Bronchial epithelial cell (primary cell): ENCODE data around the gene THADA. TPM values are rescaled to one million over a fixed set of nuclear protein-coding genes. Genes with fewer than 3 reads are reported as not detected.

ENCODE experiments used
- DNase-seq: peaks from one replicate; pipeline ENCODE4 v3.0.0-alpha.2; 2010; ENCODE audit warnings: low read depth
- FAIRE-seq: peaks from 2 replicates; lab custom pipeline; 2011; peaks lifted over from hg19 to GRCh38; lab: Jason Lieb, UNC
- H3K27me3 ChIP-seq: 2 replicates; pipeline ENCODE4 v1.5.1; 2011; ENCODE audit warnings: low read length; ENCODE audit not compliant: control insufficient read depth, insufficient read depth
- H3K36me3 ChIP-seq: 2 replicates; pipeline ENCODE4 v1.5.1; 2011; ENCODE audit warnings: low read length; ENCODE audit not compliant: control insufficient read depth, insufficient read depth
- H3K4me3 ChIP-seq: 2 replicates; pipeline ENCODE4 v1.5.1; 2011; ENCODE audit warnings: mild to moderate bottlenecking, low read depth, low read length, control low read depth
- CTCF ChIP-seq: IDR thresholded peaks from 2 replicates; pipeline ENCODE4 v1.5.1; 2011; ENCODE audit warnings: mild to moderate bottlenecking, moderate library complexity, low read length, control low read depth, inconsistent platforms; ENCODE audit not compliant: insufficient read depth, severe bottlenecking
- total RNA-seq: library from RNA; depleted of rRNA; stranded (reverse); fragments of >200 nt; gene quantifications from 2 replicates; pipeline ENCODE4 v1.2.1, GENCODE V29; 2014

Gene THADA
- total RNA-seq, 1 donor from 2014 or later = 25.8 TPM

- FAIRE-seq (no peak), DNase-seq (no peak)
- TF ChIP-seq CTCF = no peak
- Histone ChIP-seq H3K4me3 (no peak overlapping the region), H3K27me3 (no peaks in the 10 kb centered on the region), H3K36me3 (no peaks in the 10 kb centered on the region)
Measured at GRCh38 chr2:43437363-43437762, 158.5 kb downstream of the THADA start.

GRCh38 chr2:43436431-43436830 lies 159.4 kb downstream of the THADA start:
- no peaks in the 10 kb centered on the region for H3K36me3 ChIP-seq
- FAIRE-seq (no peak), DNase-seq (no peak)
- TF ChIP-seq CTCF = no peak
- no peak overlapping the region for H3K4me3 ChIP-seq
- no peaks in the 10 kb centered on the region for H3K27me3 ChIP-seq

GRCh38 chr2:43435746-43436145 lies 160.1 kb downstream of the THADA start:
- FAIRE-seq (no peak), DNase-seq (no peak)
- no peaks in the 10 kb centered on the region for H3K27me3 ChIP-seq
- no peaks in the 10 kb centered on the region for H3K36me3 ChIP-seq
- no peak overlapping the region for H3K4me3 ChIP-seq
- no peak for TF ChIP-seq CTCF

GRCh38 chr2:43430489-43430888 lies 165.3 kb downstream of the THADA start:
- DNase-seq = peak; percentile 38
- Histone ChIP-seq H3K4me3 (no peak overlapping the region), H3K36me3 (no peaks in the 10 kb centered on the region), H3K27me3 (no peaks in the 10 kb centered on the region)
- TF ChIP-seq CTCF = no peak
- FAIRE-seq = no peak

GRCh38 chr2:43429369-43429768 lies 166.5 kb downstream of the THADA start:
- Histone ChIP-seq H3K27me3 (no peaks in the 10 kb centered on the region), H3K4me3 (no peak overlapping the region), H3K36me3 (no peaks in the 10 kb centered on the region)
- TF ChIP-seq CTCF = no peak
- DNase-seq (peak; percentile 83), FAIRE-seq (no peak)

- no peak for DNase-seq
- Histone ChIP-seq H3K27me3 (no peaks in the 10 kb centered on the region), H3K4me3 (no peak overlapping the region), H3K36me3 (no peaks in the 10 kb centered on the region)
- FAIRE-seq = no peak
- no peak for TF ChIP-seq CTCF
Measured at GRCh38 chr2:43427032-43427424, 168.8 kb downstream of the THADA start.
